NCI-H524 treated with DMSO at 0.1 percent for 48 hours (cell line): ENCODE data around the gene IKZF3.
"Not testable (repeated sequence)": the region's sequence is repeated elsewhere in the genome, so short reads cannot be mapped to it uniquely, and the experiment has no call there.

Experiments
- DNase-seq: peaks from one replicate; lab custom pipeline; 2025; lab: John Stamatoyannopoulos, UW

IKZF3 gene

DNA sequence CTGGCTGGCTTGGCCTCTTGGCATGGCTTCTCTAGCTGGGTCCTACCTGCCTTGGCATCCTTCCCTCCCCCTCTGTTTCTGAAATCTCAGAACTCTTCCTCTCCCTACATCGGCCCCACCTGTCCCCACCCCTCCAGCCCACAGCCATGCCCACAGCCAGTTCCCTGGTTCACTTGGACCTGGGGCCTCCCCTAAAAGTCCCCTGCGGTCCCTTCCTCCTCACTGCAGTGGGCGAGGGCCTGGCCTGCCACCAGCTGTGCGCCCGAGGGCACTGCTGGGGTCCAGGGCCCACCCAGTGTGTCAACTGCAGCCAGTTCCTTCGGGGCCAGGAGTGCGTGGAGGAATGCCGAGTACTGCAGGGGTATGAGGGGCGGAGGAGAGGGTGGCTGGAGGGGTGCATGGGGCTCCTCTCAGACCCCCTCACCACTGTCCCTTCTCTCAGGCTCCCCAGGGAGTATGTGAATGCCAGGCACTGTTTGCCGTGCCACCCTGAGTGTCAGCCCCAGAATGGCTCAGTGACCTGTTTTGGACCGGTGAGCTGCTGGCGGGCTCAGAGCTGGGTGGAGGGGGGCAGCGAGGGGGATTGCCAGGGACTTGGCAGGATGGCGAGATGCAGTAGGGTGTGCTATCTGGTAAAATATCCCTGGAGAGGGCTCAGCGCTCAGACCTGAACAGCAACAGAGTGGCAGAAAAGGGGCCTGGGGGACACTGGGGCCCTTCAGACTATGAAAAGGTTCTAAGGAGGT is 147.9 kb downstream of the IKZF3 start:
- DNase-seq: no peak

DNA sequence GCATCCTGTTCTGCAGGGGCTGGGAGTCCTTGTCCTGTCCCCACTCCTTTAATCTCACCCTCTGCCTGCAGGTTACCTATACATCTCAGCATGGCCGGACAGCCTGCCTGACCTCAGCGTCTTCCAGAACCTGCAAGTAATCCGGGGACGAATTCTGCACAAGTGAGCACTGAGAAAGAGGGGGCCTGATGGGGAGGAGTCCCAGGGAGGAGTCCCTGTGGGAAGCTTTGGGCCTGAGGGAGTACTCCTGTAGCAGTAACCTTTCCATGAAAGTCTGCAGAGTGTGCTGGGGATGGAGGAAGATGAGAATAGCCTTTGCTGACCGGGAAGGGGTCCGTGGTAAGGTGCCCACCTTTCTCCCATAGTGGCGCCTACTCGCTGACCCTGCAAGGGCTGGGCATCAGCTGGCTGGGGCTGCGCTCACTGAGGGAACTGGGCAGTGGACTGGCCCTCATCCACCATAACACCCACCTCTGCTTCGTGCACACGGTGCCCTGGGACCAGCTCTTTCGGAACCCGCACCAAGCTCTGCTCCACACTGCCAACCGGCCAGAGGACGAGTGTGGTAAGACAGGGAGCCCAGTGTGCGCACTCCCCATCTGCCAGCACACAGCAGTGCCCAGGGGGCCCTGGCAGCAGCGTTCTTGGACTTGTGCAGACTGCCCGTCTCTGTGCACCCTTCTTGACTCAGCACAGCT is 148.6 kb downstream of the IKZF3 start:
- DNase-seq: no peak

DNA sequence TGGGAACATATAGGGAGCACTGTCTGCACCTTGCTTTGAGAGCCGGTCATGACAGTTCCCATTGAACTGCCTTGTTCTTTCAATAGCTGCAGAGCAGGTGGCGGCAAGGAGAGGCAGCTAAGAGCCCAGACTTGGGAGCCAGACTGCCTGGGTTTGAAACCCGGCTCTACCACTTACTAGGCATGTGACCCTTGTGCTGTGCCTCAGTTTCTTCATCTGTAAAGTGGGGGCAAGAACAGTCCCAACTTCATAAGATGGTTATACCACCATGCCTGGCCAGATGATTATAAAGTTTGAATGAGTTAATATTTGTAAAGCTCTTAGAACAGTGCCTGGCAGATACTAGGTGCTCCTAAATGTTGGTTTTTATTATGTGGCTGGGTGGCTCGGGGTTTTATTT is 149.9 kb downstream of the IKZF3 start:
- DNase-seq: no peak

DNA sequence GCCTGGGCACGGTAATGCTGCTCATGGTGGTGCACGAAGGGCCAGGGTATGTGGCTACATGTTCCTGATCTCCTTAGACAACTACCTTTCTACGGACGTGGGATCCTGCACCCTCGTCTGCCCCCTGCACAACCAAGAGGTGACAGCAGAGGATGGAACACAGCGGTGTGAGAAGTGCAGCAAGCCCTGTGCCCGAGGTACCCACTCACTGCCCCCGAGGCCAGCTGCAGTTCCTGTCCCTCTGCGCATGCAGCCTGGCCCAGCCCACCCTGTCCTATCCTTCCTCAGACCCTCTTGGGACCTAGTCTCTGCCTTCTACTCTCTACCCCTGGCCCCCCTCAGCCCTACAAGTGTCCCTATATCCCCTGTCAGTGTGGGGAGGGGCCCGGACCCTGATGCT is 152.3 kb downstream of the IKZF3 start:
- no peak for DNase-seq

DNA sequence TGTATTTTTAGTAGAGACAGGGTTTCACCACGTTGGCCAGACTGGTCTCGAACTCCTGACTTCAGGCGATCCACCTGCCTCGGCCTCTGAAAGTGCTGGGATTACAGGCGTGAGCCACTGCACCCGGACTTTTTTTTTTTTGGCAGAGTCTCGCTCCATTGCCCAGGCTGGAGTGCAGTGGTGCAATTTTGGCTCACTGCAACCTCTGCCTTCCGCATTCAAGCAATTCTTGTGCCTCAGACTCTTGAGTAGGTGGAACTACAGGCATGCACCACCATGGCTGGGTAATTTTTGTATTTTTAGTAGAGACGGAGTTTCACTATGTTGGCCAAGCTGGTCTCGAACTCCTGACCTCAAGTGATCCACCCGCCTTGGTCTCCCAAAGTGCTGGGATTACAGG is 153.0 kb downstream of the IKZF3 start:
- not testable (repeated sequence) for DNase-seq

DNA sequence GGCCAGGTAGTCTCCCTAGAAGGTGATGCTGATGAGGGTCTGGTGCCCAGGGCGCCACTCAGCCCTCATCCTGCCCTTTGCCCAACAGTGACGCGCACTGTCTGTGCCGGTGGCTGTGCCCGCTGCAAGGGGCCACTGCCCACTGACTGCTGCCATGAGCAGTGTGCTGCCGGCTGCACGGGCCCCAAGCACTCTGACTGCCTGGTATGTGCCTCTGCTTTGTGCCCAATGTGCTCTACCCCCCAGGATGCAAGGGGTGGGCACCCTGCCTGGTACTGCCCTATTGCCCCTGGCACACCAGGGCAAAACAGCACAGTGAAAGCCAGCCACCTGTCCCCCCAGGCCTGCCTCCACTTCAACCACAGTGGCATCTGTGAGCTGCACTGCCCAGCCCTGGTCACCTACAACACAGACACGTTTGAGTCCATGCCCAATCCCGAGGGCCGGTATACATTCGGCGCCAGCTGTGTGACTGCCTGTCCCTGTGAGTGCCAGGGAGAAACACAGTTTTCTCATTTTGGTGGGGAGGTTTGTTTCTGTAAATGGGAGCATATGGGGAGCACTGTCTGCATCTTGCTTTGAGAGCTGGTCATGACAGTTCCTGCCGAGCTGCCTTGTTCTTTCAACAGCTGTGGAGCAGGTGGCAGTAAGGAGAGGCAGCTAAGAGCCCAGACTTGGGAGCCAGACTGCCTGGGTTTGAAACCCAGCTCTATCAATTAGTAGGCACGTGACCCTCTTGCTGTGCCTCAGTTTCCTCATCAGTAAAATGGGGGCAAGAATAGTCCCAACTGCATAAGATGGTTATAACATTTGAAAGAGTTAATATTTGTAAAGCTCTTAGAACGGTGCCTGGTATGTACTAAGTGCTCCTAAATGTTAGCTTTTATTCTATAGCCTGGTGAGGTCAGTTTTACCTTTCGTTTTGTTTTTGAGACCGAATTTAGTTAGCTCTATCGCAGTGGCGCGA is 153.8 kb downstream of the IKZF3 start:
- no peak for DNase-seq

DNA sequence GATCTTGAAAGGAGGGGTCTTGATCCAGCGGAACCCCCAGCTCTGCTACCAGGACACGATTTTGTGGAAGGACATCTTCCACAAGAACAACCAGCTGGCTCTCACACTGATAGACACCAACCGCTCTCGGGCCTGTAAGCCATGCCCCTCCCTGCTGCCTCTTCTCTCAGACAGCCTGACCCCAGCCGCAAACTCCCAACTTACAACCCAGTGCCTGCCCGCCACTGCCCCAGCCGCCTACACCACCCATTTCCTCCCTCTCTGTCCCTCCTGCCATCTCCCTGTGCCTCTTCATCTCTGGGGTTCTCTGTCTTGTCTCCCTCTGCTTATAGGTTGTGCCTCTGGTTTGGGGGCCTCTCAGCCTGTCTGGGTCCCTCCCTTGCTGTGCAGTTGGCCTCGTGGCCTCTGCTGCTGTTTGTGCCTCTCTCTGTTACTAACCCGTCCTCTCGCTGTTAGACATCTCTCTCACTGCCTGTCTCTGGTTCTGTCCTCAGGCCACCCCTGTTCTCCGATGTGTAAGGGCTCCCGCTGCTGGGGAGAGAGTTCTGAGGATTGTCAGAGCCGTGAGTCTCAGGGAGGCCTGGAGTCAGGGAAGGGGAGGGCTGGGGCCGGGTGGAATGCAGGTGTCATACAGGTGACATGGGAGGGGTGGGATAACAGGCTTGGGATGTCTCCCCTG is 154.7 kb downstream of the IKZF3 start:
- no peak for DNase-seq
